Amniotic stem cell (primary cell): ENCODE measurements around the gene TAGLN2.

Source experiments
- DNase-seq: peaks from one replicate; lab custom pipeline; 2025; lab: John Stamatoyannopoulos, UW

Gene TAGLN2

DNA sequence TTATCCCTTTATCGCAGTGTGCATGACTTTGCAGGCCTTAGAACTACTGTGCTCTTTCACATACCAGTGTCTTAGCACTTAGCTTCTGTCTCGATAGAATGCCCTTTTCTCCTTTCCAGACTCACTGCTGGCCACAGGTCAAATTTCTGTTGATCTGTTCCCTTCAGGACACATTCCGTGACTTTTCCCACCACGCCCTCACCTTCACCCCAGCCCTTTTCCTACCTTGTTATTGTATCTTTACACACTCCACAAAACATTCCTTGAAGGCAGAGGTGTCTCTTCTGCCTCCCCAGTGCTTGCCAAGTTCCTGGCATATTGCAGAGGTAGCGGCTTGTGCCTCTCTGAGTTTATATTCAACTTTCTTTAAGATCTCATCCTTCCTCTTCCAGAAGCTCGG is 23.8 kb upstream of the TAGLN2 start:
- no peak for DNase-seq

DNA sequence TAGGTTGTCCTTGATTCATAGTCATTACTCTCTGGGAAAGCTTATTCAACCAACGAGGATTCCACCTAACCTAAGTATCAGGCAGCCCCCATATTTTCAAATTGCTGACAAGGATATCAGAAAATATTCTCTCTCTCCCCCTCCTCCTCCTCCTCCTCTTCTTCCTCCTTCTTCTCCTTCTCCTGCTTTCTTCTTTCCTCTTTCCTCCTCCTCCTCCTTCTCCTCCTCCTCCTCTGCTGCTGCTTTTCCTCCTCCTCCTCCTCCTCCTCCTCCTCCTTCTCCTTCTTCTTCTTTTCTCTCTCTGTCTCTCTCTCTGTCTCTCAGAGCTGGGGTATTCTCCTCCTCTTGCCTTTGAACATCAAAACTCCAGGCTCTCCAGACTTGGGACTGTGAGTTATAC is 22.6 kb upstream of the TAGLN2 start:
- no peak for DNase-seq

DNA sequence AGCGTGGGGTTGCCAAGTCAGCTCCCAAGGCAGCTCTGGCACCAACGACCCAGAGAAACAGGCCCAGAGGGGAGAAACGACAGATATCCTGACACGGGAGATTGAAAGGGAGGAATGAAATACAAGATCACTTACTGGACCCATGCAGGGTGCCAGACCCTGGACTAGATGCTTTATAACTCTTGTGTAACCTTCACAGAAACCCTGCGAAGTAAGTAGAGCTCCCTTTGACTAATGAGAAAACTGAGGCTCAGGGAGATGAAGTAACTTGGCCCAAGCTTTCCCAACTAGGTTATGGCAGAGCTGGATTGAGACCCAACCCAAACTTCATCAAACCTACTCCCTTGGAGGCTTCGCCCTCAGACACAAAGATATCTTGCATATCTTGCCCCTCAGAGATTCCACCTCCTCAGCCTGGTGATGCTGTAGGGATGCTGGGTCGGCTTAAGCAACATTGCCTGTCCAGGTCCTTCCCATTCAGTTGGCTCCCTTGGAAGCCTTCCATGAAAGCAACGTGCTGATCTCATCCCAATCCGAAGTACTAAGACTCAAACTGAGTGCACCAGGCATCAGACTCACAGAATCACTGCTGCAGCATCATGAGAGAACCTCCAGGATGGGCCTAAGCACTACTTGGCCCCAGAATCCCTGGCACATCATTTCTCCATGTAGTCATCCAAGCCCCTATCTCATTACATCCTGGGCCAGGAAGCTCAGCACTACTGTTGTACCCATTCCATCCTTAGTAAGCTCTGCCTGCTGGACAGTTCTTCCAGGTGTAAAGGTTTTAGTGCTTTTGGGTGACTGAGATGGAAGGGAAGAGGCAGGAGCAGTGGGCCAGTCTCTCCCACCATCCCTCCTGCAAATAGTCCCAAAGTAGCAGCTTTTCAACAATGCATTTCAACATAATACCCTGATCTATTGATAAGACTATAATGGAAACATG is 21.2 kb upstream of the TAGLN2 start:
- no peak for DNase-seq

- no peak for DNase-seq
Observed at GRCh38 chr1:159945483-159946241, 20.4 kb upstream of the TAGLN2 start, which contains the start of gene IGSF9. TSS of gene IGSF9 (minus strand) at chr1:159945613. CDS start at chr1:159943454, 2,159 bp downstream.

DNA sequence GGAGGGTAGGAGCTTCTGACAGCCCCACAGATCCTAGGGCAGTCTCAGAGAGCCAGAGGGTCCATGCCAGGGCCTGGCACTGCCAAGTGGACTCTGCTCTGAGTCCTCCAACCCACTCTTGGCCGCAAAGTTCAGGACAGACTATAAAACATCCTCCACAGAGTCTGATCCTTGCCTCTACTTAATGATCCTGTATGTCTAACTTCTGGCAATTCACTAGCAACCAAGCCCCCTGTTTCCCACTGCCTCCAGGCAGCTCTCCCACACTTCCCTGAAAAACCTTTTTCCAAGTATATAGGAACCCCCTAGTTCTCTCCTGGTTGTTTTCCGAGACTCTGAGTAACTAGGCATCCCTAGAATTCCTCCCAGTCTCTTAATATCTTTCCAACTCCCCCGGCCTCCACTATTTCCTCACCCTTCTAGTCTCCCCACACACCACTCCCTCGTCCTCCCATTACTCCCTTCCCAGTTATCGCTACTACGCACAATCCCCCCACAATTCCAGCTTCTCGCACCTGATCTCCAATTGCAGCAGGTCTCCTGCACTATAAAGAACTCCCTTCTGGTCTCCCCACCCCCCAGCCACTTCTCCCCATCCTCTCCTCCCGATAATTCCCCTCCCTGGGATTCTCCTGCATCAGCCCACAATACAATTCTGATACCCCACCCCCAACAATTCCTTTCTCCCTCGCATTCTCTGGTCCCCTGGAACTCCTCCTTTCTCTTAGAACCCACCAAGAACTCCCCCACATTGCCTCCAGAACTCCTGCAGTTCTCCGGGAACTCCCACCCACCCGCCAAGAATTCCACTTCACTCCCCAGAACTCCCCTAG is 19.5 kb upstream of the TAGLN2 start:
- no peak for DNase-seq

DNA sequence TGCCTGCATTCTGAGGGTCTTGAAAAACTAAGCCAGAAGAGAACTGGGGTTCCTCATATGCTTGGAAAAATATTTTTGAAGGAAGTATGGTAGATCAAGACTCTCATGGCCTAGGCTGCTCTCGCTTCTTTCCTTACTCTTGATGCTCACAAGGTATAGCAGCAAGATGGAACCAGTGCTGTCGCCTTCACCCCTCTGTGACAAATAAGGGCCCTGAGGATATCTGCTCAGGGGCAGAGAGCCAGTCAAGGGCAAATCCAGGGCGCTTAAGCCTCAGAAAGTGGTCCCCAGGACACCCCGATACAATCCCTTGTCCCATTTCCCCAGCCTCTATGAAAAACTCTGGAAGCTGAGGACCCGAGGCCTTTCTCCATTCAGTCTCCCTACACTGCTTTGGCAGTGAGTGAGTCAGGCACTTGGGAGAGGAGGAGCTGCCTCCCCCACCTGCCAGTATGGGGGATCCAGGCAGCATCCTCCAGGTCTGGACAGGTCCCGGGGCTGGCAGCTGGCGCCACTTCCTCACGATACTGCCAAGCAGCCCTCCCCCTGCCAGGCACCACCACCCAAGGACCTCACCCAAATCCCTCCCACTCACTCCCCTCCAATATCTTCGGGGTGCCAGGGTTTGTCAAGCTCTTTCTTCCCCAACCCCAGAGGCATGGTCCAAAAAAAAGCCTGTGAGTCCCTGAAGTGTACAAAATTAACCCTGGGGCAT is 18.8 kb upstream of the TAGLN2 start:
- no peak for DNase-seq

- no peak for DNase-seq
Observed at GRCh38 chr1:159943278-159943640, 18.0 kb upstream of the TAGLN2 start.

GRCh38 chr1:159942632-159943277 is 17.4 kb upstream of the TAGLN2 start:
- DNase-seq = no peak

DNA sequence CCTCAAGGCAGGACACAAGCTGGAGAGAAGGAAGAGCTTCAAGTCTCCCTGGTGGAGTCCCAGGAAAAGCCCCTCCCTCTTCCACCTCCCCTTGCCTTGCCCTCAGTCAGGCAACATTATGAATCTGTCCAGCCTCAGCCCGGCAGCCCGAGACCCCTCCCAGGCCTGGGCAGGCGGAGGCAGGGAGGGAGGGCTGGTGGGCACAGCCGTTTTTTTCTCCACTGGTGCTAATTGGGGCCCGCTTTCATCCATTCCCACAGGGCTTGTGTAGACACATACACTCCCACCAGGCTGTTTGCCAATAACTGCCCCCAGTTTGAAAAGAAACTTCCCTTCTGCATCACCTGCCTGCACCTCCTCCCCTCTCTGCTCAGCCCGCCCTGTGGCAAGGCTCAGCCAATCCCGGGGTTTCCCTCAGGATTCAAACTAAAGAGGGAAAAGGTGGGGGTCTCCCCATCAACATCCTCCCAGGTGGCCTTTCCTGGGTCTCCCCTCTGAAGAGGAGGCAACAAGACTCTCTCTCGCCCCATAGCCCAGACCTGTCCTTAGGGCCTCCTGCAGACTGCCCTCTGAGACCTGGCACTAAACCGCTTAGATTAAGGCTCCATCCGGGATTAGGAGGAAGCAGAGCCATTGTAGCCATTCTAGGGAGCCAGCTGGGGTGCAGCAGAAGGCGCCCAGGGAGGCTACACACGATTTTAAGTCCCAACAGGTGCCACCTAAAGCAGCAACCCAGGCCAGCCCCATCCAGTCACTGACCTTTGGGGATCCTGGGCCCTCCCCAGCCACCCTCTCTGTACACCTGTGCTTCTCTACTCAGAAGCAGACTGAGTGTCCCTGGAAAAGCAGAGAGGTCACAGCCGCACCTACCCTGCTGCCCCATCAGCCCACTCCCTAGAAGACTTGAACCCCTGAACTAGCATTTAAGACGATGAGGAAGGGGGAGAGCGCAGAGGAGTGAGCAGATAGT is 16.6 kb upstream of the TAGLN2 start:
- DNase-seq = no peak

- no peak for DNase-seq
Observed at GRCh38 chr1:159941141-159941540, 15.8 kb upstream of the TAGLN2 start.

DNA sequence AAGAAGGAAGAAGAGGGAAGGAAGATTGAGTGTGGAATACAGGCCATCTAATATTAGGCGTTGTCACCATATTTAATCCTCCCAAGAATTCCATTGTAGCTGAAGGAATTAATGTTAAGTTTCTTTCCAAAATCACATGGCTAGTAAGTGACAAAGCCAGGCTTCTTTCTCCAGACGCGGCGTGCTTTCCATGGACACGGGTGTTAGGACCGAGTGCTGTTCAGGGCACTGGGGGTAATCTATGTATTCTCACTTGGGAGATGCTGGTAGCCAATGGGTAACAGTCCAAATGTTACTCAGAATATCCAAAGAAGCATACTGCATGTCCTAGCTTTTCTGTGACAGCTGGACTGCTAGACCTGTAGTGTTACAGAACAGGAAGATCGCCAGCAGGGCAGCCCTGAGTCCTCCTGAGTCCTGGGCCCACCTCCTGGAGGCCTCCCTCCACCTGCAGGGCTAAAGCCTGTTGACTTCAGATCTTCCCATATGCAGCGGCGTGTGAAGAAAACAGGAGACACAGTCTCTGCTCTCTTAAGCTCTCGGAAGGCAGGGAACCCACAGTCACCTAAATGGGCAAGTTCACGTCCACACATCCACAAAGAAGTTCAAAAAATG is 14.8 kb upstream of the TAGLN2 start:
- DNase-seq = no peak

DNA sequence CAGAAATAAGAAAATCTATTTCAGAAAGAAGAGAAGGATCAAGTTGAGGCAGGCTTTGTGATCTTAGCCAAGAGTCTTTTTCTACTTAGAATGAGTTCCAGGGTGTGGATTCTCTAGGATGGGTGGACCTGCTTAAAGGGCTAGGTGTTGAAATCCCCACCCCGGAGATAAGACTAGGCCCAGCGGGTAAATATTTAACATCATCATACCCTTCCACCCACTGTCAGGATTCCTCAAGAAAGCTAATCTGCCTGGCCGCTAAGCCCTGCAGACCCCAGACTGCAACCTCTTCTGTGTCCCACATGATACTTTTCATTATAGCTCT is 14.3 kb upstream of the TAGLN2 start:
- no peak for DNase-seq

DNA sequence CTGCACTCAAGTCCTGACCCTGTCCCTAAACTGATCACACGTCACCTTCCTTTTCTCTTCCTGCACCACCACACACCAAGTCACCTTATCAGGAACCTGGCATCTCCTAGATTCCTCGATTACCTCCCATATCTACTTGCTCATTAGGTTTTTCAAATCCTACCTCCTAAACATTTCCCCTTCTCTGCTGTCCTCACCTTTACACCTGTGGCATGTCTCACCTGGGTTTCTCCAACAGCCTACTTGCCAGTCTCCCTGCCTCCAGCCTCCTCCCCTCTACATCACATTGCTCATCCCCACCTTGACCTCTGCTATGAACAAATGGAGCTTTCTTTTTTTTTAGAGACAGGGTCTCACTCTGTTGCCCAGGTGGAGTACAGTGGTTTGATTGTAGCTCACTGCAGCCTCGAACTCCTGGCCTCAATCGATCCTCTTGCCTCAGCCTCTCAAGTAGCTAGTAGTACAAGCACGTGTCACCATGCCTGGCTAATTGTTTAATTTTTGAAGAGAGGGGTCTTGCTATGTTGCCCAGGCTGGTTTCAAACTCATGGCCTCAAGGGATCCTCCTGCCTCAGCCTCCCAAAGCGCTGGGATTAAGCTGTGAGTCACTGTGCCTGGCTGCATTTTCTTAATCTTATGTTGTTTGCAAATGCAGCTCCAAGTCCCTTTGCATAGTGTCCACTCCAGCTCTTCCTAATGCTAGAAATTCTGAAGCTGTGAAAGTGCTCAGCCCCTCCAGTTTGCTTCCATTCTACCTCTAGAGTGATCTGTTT is 13.8 kb upstream of the TAGLN2 start:
- DNase-seq = no peak

GRCh38 chr1:159938211-159938852 is 13.0 kb upstream of the TAGLN2 start:
- no peak for DNase-seq

GRCh38 chr1:159937054-159937750 is 11.9 kb upstream of the TAGLN2 start:
- DNase-seq = no peak

GRCh38 chr1:159936273-159936904 is 11.1 kb upstream of the TAGLN2 start:
- DNase-seq = no peak

- DNase-seq = no peak
Observed at GRCh38 chr1:159935719-159936272, 10.5 kb upstream of the TAGLN2 start.
